GM21825 (cell line): Measurements from ENCODE around the gene MED27.

Source experiments
- ATAC-seq: cut with Tn5 transposase; IDR thresholded peaks from one replicate; pipeline ENCODE4 v1.9.1; 2021; ENCODE audit warnings: mild to moderate bottlenecking, moderate library complexity; ENCODE audit not compliant: unreplicated experiment

MED27 gene

DNA sequence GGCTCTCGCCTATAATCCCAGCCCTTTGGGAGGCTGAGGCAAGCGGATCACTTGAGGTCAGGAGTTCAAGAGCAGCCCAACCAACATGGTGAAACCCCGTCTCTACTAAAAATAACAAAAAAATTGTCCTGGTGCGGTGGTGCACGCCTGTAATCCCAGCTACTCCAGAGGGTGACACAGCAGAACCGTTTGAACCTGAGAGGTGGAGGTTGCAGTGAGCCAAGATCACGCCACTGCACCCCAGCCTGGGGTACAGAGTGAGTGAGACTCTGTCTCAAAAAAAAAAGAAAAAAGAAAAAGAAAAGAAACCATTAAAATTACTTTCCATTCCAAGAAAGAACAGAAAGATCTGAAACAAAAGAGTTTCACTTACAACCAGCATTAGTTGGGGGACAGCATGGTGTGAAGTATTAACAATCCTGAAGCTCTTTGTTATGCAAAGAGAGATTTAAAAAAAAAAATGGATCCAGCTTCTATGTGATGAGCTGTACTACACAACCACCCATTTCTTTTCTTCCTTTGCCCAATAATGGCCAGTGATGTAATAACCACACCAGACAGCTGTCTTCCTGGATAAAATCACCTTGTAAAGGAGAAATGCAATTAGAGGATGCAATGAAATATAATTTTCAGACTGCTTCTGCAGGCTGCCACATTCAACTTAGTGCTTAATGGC, 76.9 kb downstream of the MED27 start:
- no peak for ATAC-seq

DNA sequence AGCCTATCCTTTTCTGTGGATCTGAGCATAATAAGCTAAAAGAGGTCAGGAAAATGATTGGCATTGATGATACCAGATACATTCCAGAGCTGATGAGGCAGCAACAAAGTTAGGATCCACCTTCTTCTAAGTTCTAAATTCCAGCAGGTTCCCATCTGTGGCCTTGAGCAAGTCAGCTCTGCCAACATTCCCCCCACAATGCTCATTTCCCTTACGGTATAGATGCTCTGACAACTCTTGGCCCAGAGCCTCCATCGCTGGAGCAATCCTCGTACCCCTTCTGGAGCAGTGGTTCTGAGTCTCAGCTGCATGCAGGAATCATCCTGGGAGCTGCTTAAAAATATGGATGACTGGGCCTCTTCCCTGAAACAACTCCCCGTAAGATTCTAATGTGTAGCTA, 78.1 kb downstream of the MED27 start:
- ATAC-seq, result no peak

DNA sequence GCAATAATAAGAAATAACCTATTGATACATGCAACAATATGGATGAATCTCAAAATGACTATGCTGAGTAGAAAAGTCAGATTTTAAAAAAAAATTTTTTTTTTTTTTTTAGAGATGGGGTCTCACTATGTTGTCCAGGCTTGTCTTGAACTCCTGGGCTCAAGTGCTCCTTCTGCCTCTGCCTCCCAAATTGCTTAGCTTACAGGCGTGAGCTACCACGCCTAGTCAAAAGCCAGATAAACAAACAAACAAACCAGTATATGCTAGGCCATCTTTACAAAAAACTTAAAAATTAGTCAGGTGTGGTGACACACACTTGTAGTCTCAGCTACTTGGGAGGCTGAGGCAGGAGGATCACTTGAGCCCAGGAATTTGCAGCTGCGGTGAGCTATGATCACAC, 79.0 kb downstream of the MED27 start:
- ATAC-seq, result no peak

DNA sequence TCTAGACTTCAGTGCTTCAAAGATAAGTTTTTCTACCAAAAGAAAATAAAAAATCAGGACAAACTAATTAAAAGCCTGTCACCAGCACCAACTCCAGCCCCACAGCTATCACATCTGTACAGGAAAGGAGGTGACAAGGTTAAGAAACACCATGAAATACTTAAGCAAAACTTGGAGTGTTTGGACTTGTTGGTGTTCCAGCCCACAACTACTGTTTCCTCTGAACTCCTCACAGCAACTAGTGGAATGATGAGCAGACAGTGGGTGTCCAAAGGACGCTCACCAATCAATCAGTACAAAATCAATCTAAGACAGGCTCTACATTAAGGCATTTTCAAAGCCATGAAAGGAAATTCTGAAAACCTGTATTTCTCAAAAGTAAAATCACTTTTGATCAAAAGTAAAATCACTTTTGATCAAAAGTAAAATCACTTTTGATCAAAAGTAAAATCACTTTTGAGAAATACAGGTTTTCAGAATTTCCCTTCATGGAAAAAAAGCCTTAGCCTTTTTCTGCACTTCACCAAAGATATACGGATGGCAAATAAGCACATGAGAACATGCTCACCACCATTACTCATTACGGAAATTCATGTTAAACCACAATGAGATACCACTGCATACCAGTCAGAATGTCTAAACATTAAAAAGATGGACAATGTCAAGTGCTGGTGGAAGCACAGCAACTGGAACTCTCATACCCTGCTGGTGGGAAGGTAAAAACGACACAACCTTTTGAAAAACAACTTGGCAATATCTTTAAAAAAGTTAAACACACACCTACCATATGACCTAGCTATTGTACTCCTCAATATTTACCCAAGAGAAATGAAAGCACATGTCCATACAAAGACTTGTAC, 79.7 kb downstream of the MED27 start:
- no peak for ATAC-seq

DNA sequence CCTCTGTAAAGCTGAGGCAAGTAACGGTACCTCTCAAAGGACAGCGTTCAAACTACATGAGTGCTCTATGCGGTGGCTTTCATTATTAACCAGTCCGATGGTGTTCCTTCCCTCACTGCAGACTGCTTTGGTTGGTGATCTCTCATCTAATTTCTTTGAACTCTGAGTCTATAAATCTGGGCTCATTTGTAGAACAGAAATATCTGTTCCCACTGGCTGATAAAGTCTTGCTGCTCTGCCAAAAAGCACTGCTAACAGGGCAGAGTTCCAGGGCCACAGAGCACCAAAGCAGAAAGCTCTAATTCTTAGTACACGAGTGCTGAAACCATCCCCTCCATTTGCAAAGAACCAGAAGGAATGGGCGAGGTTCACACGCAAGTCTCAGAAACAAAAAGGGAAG, 81.9 kb downstream of the MED27 start:
- no peak for ATAC-seq

DNA sequence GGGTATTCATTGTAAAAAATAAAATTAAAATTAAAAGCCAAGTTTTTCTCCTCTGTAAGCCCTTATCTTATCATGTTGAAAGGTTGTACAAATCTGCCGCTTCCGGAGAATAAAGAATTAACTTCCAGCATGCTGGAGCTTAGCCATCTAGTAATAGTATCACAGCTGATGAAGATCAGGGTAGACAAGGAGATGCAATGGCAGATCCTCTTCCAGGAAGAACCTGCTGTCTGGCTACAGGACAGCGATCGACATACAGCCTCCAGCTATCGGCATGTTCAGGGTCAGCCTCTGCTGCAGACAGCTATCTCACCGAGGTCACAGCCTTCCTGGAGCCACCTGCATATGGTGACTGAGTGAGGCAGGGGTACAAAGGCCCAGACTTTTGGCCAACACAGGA, 82.6 kb downstream of the MED27 start:
- ATAC-seq, result no peak

DNA sequence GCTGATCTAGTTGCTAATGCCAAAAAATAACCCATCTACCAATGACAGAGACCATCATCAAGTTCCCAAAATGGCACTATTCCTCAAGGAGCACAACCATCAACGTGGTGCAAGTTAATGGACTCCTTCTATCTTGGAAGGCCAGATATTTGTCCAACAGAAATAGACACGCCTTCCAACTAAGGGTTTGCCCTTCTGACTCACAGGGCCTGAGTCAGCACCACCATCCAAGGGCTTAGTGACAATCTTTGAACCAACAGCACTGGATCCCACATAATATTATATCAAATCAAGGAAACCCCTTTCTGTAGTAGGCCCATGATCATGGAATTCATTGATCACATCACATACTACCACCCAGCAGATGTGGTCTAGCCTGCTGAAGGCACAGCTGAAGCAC, 84.3 kb downstream of the MED27 start:
- no peak for ATAC-seq

DNA sequence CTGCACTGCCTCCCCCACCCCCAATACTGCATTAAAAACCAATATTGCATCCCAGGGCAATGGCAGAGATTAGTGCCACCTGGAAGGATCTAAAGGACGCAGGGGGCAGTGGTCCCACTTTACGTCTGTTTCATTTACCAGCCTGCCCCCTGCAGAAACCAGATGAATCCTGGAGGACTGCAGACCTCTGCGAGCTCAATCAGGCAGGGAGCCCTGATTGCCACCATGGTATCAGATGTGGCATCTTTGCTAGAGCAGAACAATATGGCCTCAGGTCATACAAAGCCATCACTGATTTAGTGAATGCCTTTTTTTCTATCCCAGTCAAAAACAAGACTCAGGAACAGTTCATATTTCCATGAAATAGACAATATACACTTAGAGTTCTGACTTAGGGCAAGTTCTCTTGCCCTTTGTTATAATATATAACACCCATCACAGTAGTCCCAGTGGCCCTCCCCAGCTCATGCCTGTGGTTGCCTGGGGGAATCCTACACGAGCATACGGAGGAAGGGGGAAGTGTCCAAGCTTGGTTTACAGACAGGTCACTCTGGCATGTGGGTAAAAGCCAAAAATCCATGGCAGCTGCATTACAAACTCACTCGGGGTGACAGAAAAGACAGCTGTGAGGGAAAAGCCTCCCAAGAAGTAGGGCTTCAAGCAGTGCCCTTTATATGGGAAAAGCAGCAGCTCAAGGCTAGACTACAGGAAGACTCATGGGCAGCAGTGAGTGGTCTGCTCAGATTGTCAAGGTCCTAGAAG, 85.1 kb downstream of the MED27 start:
- no peak for ATAC-seq

DNA sequence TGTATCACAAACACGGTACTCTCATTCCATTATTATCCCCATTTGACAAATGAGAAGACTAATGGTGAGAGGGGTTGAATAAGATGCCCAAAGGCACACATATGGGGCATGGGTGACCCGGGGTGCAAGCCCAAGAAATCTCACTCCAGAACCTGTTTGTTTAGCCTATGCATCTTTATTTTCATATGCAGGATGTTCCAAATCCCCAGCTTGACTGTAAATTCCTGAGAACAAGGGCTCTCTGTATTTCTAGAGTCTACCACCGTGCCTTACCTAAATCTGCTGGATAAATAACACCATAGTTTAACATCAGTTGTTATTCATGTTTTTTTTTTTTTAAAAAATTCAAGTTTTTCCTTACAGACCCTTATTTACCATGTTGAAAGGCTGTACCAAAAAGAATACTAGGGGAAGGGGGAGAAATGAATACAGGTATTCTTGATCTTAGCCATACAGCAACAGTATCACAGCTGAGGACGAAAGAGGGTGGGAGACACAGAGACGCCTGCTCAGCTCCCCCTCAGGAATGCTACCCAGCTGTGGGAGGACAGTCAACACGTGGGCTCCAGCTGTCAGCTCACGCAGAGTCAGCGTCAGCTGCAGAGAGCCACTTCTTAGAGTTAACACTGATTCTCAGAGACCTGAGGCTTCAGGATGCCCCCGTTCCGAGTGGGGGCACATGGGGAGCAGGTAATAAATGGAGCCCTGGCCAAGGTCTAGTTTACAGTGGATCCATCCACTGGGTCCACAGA, 86.6 kb downstream of the MED27 start:
- no peak for ATAC-seq

DNA sequence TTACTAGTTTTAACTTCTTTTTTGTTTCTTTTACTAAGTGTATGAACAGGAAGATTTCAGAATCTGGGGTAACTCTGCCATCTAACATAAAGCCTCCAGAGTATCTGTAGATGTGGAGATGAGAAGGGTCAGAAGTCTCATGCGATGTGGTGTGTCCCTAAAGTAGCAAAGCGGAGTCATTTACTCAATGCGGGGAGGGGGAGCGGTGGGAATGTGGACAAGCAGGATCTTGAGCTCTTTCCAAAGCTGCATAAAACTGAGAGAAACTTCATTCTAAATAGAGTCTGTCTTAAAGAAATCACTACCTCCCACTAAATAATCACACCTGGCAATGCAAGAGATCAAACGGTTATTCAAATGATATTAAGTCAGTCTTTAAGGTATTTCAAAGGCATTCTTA, 92.4 kb downstream of the MED27 start:
- ATAC-seq, result no peak

DNA sequence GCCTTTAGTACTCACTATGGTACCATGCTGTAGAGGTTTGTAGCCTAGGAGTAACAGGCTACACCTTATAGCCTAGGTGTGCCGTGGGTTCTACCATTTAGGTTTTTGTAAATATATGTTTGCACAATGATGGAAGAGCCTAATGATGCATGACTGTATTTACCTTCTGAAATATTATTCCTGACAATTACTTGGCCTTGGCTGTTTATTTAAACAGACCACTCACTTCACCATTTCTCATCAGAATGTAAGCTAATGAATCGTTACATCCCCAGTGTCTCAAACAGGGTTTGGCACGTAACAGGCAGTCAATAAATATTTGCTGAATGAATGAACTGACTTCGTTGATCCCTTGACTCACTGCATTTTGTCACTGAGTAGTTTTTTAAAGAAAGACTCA, 93.1 kb downstream of the MED27 start:
- no peak for ATAC-seq

DNA sequence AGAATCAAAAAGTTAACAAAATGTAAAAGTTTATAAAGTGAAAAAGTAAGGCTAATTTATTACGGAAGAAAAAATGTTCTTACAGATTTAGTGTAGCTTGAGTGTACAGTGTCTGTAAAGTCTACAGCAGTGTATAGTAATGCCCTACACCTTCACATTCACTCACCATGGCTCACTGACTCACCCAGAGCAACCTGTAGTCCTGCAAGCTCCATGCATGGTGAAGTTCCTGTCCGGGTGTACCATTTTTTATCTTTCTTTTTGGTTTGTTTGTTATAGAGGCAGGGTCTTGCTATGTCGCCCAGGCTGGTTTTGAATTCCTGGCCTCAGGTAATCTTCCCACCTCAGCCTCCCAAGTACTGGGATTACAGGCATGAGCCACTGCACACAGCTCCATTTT, 93.6 kb downstream of the MED27 start:
- no peak for ATAC-seq

DNA sequence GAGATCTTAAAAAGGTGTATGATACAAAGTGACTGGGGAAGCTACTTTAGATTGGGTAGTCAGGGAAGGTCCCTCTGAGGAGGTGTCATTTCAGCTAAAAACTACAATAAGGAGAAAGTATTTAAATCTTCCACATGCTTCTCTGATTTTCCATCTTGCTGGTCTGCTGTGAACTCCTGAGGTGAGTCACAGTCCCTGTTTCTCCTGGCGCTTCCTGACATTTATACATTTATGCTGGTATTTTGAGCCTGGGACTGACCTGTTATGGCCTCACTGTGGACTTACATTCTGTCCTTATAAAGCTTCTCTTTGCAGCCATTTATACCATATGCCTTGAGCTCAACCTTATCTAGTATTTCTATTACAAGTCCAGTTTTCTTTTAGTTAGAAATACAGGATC, 95.1 kb downstream of the MED27 start:
- no peak for ATAC-seq

DNA sequence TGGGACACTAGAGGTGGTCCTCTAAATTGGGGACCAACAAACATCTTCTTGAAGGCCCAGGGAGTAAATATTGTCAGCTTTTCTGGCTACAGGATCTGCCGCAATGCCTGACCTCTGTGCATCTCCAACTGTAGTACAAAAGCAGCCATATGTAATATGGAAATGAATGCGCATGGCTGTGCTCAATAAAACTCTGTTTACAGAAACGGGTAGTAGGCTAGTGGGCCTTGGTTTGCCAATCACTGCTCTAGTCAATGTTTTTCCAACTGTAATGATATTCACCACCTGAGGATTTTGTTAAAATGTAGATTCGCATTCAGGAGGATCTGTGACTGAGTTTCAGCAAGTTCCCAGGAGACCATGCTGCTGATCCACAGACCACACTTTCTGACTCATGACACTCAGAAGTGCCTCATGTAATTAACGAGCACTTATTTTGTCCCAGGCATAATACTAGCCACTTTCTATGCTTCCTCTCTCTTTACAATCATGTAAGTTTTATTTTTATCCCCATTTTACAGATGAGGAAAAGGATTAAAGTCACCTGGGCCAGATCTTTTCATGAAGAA, 96.9 kb downstream of the MED27 start:
- ATAC-seq, result no peak

DNA sequence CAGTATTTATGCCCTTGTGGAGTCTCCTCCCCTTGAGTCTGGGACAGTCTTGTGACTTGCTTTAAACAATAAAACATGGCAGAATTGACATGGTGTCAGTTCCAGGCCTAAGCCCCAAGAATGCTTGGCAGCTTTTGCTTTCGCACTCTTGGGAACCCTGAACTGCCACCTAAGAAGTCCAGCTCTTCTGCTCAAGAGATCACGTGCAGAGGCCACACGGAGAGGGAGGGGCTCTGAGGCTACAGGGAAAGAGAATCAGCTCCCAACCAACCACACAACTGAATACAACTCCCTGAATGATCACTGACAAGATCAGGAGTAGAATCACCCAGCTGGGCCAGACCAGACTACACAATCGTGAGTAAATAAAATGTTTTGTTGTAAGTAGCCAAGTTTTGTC, 97.6 kb downstream of the MED27 start:
- no peak for ATAC-seq

DNA sequence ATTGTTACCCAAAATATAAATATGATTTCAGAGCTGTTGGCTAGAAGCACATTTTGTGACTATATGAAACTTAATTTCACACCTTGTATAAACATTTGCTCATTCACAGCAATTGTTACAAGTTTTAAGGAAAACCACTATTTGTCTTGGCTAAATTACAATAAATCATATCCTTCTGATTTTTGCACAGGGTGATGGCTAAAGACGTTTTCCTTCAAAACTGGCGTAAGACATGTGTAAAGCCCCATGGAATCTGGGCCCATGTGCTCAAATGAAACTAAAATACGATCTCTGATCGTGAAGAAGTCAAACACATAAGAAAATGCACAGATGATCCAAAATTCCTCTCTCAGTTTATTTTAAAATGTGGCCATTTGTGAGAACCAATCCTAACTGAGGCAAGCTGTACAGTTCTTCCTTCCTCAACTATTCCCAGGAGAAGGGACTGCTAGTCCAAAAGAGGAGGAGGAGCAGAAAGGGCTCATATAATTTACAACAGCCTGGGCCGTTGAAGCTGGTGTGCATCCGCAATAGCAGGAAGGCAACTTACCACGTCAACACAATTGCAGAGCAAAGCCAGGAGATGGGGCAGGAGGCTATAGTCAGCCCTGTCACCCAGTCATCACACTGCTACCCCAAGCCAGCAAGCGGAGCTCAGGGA, 98.4 kb downstream of the MED27 start:
- ATAC-seq, result no peak

DNA sequence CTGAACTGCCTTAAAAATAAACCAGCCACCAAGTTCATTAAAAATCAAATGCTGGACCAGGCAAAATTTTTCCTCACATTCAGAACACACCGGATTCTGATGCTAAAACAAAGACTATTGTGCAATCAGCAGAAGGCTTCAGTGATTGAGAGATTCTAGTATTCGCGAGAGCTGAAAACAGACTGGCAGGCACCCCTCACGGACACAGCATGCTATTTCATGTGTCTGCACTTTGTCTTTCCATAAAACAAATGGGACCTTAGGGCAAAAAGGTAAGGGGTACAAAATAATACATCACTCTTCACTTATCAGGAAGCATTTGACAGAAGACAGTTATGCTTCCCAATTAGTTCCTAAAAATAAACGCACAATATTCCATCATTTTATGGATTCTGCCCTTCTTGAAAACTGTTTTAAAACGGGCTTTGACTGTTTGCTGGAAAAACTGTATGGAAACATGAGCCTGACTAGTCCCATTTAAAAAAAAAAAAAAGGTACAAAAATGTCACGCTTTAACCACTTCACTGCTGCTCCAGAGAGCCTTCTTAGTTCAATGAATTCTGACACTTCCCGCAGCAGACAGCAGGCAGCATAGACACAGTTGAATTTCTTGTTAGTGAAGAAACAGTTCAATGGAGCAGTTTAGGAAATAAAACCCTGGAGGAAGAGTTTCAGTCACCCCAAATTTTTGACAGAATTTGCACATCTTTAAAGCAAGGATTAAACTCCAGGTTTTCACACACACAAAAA, 99.2 kb downstream of the MED27 start:
- ATAC-seq, result no peak

DNA sequence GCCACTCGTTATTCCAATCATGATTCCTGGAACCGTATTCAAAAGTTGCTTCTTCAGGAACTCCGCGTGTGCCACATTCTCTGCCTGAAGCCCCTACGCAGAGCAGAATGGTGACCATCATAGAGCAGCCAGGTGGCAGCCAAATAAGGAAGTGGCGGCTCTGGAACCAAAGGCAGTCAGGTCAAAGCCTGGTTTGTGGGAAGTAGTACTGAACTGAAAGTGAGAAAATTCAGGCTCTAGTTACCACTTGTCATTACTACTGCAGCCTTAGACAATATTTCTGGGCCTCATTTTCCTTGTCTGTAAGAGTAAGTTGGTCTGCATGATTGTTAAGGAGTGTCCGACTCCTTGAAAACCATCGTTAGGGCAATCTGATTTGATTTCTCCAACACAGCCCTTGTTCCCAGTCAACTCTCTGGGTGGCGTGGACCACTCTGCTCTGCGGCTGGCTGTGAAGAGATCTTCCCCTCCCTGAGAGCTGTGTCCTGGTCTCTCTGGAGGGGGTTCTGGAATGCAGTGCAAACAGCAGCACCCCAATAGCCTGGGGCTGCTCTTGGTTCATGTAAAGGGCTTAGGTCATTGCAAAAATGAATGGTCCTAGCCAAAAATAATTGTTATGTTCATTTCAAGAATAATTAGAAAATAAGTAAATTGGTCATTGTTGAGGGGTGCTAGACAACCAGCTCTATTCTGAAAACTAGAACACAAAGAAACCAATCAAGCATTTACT, 102.4 kb downstream of the MED27 start:
- ATAC-seq, result no peak
